Activated CD4-positive, alpha-beta T cell treated with anti-CD3 and anti-CD28 coated beads for 24 hours (primary cell): ENCODE results near the gene RPS6KA2.

Experiments used
- DNase-seq, 2 donors: peaks; one replicate each; pipeline ENCODE4 v3.0.0-alpha.2; 2020; ENCODE audit warnings: low read depth in 2 of 2

Gene RPS6KA2

DNA sequence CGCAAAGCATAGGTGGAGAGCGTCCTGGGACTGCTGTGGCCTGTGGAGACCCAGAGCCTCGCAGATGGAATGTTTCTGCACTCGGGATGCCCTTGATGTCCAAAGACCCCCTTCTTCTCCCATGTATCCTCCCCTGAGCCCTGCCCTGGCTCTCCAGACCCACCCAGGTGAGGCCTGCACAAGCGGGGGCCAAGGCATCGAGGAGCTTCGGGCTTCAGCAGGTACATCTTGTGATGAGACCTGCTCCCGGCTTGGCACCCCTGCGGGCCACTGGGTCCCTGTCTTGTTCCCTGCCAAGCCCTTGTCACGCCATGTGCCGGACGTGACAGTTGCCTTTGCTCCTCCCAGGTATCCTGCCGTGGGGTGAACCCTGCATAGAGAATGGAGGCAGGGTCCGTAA, 125.8 kb downstream of the RPS6KA2 start:
- DNase-seq = no peak

DNA sequence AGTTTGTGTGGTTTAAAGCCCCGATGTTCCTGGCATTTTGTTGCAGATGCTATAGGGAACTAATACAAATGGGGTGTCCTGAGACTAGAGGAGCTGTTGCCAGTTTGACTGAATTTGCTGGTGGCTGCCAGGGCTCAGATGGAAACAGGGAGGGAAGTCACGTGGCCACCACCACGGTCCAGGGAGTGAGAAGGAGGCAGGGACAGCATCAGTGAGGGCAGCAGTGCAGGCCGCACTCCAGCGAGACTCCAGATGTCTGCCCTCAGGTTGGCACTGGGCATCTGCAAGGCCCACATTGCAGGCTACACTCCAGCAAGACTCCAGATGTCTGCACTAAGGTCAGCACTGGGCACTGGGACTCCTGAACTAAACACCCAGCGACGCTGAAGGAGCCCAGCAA, 126.8 kb downstream of the RPS6KA2 start:
- DNase-seq = no peak

DNA sequence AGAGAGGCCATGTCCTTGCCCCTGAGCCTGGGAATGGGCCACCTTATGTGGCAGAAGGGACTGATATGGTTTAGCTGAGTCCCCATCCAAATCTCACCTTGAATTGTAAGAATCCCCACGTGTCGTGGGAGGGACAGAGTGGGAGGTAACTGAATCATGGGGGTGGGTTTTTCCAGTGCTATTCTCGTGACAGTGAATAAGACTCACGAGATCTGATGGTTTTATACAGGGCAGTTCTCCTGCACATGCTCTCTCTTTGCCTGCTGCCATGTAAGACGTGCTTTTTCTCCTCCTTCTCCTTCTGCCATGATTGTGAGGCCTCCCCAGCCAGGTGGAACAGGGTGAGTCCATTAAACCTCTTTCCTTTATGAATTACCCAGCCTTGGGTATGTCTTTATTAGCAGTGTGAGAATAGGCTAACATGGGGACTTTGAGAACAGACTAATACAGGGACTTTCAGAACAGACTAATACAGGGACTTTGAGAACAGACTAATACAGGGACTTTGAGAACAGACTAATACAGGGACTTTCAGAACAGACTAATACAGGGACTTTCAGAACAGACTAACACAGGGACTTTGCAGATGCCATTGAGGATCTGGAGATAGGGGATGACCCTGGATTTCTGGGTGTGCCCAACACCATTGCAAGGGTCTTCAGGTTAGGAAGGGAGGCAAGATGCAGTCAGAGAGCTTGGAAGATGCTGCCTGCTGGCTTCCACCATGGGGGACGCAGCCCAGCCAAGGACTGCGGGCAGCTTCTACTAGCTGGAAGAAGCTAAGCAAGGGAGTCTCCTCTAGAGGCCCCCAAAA, 127.5 kb downstream of the RPS6KA2 start:
- DNase-seq = no peak

DNA sequence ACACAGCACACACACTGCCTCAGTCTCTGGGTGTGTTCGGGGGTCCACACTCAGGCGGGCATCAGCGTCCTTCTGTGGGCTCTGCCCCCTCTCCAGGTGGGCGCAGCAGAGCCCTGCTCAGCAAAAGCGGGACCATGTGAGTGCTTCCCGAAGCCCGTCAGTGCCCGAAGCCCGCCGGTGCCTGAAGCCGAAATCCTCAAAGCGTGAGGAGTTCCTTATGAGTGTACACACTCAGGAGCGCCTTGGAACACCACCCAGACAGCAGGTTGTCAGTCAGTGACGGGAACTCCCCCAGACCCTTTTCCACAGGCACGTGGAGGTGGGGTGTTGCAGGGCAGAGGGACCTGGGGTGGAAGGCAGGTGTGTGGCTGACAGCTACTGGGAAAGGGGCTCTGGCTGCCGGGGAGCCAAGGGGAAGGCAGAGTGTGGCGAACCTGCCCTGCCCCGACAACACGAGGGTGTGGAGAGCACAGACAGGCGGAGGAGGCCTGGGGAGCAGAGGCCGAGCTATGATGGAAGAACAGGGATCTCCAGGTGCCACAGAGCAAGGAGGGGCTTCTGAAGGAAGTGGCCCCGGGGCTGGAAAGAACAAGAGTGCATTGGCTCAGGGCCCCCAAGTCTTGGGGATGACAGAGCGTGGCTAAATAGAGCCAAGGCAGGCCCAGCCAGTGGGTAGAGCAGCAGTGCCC, 128.2 kb downstream of the RPS6KA2 start:
- DNase-seq = no peak

DNA sequence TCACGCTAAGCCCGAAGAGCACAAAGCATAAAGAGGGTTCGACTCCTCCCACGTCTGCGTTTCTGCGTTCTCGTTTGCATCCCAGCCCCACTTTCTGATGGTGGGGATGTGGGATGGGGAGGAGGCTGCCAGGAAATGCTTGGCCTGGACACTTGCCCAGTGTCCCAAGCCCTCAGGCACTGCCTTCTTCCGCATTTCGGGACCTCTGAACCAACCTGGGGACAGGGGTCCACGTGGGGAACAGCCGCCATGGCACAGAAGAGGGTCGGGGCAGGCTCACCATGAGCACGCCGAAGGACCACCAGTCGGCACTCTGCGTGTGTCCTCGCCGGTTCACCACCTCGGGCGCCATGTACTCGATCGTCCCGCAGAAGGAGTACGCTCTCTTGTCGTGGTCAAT, 128.8 kb downstream of the RPS6KA2 start:
- no peak for DNase-seq

DNA sequence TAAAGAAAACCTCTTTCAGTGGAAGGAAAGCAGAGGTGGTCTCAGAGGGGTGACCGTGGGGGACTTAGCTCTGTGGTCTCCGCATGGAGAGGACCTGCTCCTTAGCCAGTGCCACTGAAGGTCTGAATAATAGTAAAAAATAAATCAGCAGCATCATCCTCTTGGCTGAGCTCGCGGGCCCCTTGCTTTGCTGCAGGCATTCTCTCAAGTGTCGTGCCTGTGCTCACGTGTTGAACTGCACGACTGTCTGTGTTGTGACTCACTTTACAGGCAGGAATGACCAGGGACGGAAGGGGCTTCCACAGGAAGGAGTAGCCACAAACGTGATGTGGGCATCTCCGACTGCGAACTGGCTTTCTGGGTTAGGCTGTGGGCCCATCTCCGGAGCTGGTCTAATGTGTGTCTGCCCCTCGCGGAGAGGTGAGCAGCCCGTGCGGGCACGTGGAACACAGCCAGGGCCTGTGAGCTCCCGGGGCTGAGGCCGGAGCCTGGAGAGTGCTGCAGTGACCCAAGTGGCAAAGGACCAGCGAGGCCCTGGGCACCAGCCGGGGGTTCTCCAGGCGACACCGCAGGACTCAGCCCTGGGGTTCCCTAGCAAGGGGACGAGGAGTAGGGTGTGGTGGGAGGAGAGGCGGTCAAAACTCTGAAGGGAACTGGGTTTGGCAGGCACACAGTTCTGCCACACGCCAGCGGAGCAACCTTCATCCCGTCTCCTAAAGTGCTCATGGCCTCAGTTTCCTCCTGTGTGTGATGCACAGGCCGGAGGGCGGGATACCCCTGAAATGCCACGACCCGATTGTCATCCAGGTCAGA, 129.8 kb downstream of the RPS6KA2 start:
- DNase-seq = no peak

DNA sequence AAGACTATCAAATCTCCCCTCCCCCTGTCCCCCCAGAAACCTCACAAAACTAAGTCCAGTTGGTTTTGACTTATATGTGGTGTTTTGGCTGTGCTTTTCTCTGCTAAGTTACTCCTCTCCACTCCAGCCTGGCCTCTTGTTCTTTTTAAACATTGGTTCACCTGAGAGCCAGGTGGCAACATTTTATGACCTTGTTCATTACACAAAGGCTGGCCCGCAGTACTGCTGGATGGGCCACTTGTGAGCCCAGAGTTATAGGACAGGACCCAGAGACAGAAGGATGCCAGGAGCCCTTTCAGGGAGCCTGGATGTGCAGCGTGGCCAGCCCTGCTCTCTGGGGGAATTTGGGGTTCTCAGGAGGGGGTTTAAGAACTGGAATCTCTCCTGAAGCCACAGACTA, 130.6 kb downstream of the RPS6KA2 start:
- no peak for DNase-seq

DNA sequence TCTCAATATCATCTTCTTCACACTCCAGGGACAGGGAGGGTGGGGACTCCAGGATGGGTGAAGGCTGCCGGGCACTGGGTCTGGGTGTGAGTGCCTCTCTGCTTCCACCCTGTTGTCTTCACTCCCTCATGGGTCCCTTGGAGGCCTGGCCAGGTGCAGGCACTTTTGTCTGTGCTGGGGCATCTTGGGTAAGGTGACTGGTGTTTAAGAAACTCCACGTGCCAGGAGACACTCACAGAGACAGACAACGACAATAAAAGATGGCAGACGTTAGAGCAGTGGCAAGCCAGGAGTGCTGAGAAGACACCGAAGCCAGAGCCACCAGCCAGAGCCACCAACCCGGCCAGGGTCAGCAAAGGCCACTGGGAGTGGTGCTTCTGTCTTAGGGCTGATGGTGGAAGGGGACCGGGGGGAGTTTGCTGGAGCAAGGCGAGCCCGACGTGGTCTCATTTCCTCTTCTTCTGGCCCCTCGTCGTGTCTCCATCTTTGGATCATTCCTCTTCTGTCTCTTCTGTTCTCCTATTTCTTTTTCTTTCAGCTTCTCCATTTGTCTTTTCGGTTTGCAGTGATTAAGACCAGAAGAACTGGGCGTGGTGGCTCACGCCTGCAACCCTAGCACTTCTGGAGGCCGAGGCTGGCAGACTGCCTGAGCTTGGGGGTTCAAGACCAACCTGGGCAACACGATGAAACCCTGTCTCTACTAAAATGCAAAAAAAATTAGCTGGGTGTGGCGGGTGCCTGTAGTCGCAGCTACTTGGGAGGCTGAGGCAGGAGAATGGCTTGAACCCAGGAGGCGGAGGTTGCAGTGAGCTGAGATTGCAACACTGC, 131.3 kb downstream of the RPS6KA2 start:
- no peak for DNase-seq

DNA sequence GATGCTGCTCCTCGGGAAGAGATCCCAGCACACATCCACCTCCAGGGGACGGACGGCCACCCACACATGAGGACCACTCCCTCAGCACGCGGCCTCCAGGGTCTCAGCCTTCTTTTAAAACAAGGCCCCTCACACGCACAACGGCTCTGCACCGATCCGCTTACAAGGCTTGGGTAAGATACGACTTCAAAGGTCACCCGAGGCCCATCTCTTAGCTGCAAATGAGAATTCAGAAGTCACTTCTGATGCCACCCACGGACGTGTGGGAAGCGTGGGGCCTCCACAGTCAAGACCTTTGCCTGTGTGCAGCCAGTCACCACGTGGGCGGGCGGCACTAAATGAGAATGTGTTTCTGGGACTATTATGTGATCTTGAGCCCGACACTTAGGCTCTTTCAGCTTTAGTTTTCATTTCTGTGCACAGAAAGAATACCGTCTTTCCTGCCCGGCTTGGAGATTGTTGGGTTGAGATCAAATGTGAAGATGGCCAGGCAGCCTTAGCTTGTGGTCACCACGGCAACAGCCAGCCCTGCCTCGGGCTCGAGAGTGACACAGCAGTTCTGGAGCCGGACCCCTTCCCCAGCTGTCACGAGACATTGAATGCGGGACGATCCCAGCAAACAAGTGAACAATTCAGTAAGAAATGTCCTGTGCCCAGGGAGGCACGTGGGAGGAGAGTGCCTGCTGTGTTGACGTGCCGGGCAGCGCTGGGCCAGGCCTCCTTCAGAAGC, 132.1 kb downstream of the RPS6KA2 start:
- peak; percentile 27 to 33 for DNase-seq

DNA sequence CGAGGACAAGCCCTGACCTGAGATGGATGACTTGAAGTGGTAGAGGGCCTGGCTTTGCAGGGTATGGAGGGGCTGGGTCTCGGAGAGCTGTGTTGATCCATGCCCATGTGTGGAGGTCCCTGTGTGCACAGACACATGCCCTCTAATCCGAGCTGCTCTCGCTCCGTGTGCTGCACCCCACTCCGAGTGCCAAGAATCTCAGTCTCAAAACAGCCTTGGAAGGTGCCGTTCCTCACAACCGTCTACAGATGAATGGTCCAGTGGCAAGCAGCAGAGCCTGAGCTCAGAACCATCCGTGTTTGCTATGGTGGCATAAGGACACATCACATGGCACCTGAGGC, 133.0 kb downstream of the RPS6KA2 start:
- DNase-seq = no peak

DNA sequence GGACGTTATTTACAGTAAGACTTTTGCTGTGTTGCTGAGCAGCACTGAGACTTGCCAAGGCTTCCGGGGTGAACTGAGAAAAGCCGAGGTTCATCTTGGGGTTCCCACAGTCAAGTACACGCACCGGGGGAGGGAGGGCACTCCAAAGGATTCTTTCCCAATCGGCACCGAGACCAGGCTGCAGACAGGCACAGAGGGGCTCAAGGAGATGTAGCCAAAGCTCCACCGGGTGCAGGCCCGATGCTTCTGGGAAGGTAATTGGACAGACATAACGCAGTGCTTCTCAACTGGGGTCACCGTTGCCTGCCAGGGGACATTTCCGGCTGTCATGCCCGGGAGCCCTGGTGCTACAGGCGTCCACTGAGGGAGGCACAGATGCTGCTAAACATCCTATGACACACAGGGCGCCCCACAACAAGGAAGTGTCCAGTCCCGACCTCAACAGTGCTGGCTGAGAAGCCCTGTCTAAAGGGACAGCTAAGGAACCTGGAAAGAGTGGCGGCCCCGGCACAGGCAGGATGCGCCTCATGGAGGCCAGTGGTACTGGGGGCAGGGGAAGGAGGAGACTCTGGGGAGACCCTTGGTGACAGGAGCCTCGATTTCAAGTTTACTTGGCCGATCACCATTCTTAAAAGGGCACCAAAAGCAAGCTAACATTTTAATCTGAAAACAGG, 133.5 kb downstream of the RPS6KA2 start:
- no peak for DNase-seq

DNA sequence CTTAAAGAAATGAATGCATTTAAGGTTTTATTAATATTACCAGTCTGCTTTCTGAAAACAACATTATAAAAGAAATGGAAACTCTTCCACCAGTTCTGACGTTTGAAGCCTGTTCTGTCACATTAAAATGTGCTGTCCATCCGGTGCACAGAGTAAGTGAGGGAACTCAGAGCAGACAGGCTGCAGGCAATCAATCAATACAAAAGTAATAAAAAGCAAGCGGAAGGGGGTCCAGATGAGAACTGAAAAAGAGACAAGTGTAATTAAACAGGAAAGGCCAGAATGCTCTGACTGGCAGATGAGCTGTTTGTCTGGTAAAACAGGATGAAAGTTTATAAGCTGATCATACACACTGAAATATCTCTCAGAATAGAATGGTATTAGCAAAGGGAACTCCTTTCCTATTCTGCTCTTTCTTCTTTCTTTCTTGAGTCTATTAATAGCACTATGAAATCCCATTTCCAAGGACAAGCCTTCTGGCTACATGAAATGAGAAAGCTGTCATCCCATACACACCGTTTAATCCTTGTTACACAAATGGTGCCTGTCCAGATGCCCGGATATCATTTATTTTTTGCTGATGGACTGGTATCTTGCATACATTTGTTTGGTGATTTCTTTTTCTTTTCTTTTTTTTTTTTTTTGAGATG, 134.8 kb downstream of the RPS6KA2 start:
- DNase-seq = no peak

DNA sequence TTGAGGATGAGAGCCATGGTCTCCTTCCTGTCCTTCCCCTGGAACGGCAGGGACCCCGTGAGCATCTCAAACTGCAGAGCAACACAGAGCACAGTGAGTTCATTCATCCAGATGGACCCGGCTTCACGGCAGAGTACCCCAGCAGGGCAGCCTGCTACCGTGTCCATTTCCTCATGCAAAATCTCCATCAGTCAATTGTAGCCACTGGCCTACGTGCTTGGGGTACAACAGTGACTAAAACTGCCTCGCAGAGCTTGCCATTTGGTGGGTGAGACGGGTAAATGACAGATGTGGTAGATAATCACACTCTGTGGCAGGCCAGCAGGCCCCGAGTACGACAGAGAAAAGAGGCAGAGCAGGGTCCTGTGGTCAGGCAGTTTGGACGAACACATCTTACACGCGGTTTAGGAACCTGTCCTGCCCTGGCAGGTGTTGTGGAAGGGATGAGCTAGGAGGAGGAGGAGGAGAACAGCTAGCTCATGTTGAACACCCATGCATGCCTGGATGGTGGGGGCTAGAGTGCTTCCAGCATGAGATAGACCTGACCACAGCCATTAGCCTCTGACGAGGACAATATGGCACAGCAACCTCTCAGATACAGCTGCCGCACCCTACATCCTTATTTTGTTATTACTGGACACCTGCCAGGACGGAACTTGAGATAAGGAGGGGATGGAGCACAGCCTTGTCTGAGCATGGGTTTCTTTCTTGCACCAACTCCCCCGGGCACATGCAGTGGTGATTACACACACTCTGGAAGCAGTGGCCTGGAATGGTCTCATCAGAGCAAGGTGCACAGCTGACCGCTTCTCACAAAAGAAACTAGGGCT, 136.2 kb downstream of the RPS6KA2 start:
- DNase-seq = no peak

DNA sequence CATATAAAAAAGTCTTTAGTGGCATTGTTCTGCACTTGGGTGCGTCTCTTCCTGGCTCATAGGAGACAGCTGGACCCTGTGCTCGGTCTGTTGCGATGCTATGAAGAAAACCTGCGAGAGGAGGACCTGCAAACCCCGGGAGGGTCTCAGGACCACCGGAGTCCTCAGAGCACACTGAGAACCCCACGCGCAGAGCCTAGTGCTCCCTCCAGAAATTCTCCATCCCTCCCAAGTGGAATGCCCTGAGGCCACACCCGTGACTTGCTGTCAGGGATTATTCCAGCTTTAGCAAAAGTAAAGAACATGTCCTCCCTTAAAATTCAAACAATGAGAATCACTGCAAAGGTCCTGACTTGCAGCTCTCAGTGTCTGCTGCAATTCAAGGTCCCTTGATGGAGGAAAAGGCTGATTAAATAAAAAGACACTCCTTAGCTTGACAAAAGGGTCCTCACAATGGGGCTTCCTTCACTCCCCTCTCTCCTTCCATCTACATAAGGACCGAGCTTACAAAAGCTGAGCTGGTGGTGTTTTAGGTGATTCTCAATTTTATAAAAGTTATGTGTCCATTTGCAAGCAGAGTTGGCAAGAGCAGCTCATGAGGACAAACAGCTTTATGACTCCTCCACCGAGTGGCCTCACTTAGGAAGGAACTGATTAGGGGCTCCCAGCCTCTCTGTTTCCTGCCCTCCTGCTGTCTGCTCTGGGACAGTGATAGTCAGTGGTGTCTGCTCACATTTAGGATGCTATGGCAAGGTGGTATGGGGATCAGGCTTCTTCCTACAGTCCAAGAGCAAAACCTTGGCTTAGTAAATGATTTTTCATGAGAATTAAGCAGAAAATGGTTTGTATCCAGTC, 137.5 kb downstream of the RPS6KA2 start:
- no peak for DNase-seq

DNA sequence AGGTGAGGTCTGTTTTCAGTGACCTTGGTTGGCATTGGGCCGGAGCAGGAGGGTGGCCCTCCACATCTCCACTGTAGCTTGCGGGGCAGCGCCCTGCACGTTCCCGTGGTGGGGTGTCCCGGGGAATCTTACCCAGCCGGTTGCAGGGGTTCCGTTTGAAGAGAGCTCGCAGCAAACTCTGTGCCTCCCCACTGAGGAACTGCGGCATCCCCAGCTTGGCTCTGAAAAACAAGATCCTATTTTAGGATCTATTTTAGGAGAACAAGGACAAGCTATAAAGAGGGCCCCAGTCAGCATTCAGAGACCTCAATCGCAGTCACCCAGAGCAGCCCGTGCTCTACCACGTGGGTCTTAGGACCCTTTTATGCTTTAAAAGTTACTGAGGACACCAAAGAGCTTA, 138.3 kb downstream of the RPS6KA2 start:
- DNase-seq = no peak

DNA sequence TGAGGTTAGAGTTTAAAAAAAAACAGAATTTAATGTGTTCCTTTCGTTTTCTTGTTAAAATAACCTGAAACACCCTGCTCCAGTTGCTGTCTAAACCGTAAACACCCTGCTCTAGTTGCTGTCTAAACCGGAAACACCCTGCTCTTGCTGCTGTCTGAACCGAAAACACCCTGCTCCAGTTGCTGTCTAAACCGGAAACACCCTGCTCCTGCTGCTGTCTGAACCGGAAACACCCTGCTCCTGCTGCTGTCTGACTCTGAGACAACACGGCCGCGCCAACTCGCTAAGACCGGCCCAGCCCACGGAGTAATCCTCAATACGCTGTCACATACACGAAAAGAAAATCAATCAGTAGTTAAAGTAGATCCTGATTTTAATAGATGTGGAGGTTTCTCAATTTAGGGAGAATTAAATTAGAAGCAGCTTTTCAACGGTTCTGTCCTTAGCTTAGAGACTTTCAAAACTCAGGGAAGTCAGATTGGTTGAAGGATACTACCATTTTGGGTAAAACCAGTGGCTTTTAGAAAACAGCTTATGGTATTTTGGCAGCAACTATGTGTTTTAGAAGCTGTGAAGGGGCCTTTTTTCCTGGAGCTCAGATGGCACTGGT, 138.9 kb downstream of the RPS6KA2 start:
- DNase-seq = peak; percentile 43 to 59

DNA sequence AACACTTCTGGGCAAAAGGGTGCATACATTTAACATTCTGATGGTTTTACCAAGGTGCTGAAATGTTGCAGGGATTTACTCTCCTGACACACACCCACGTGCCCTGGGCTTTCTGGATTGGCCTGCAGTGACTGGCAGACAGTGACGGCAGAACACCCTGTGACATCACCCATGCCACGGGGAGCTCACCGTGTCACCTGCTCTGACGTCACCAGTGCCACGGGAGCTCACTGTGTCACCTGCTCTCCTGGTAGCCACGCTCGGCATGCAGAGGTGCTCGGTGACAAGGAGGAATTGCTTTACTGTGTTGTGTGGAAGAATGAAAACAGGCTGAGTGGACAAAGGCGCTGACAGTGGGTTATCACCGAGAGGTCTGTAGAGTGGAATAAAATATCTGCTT, 139.9 kb downstream of the RPS6KA2 start:
- no peak for DNase-seq

DNA sequence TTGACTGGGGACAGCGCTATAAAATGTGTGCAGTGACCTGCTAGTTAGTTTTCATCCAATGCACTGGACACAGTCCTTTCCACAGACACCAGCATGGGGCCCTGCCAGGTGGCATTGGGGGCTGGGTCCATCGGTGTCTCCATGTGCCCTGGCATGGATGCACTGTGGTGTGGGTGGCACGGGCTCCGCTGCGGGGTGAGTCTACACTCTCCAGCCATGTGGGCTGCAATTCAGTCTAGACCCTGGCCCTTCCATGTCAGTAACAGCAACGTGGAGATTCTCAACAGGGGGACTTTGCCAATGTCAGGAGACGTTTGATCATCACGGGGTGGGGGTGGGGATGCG, 140.5 kb downstream of the RPS6KA2 start:
- DNase-seq = no peak
